OCI-LY3 (cell line): Measurements from ENCODE around the gene VAMP8.

Experiments
- H2AFZ ChIP-seq: fragments of 200-600, 300-600 bp; shearing (Covaris generic); 2 replicates; pipeline ENCODE4 v1.6.0; 2014; ENCODE audit warnings: antibody characterized with exemption, low read depth, low read length
- H3K27ac ChIP-seq: fragments of 200-600, 300-600 bp; sonication (generic); 2 replicates; pipeline ENCODE4 v1.5.1; 2014; ENCODE audit warnings: mild to moderate bottlenecking, low read length, moderate library complexity, mixed read lengths
- H3K27me3 ChIP-seq: fragments of 200-600, 300-600 bp; sonication (generic); 2 replicates; pipeline ENCODE4 v1.6.1; 2014; ENCODE audit warnings: low read depth, low read length, mixed read lengths
- H3K36me3 ChIP-seq: fragments of 200-600, 300-600 bp; sonication (generic); replicated peaks from 2 replicates; pipeline ENCODE3; 2014; ENCODE audit warnings: low read depth, low read length, mixed read lengths
- H3K4me1 ChIP-seq: fragments of 300-600, 200-600 bp; sonication (generic); 2 replicates; pipeline ENCODE4 v1.6.1; 2014; ENCODE audit warnings: low read length, mixed read lengths
- H3K4me2 ChIP-seq: fragments of 200-600, 300-600 bp; sonication (generic); 2 replicates; pipeline ENCODE4 v1.6.1; 2014; ENCODE audit warnings: low read length, mixed read lengths
- H3K4me3 ChIP-seq: fragments of 300-600, 200-600 bp; sonication (generic); 2 replicates; pipeline ENCODE4 v1.5.1; 2014; ENCODE audit warnings: antibody characterized with exemption, mild to moderate bottlenecking, low read length, moderate library complexity
- H3K79me2 ChIP-seq: fragments of 300-600, 200-600 bp; shearing (Covaris generic); 2 replicates; pipeline ENCODE4 v1.6.1; 2014; ENCODE audit warnings: mild to moderate bottlenecking, low read length, mixed read lengths
- H3K9ac ChIP-seq: fragments of 300-600, 200-600 bp; shearing (Covaris generic); 2 replicates; pipeline ENCODE4 v1.6.0; 2014; ENCODE audit warnings: mild to moderate bottlenecking, low read length, moderate library complexity
- H3K9me3 ChIP-seq: fragments of 200-600, 300-600 bp; shearing (Covaris generic); 2 replicates; pipeline ENCODE4 v1.6.1; 2014; ENCODE audit warnings: low read length, mixed read lengths; ENCODE audit not compliant: insufficient read depth
- H4K20me1 ChIP-seq: fragments of 200-600, 300-600 bp; sonication (generic); 2 replicates; pipeline ENCODE4 v1.6.1; 2016; ENCODE audit warnings: low read length, mixed read lengths; ENCODE audit not compliant: insufficient read depth
- CTCF ChIP-seq: fragments of 200-600, 300-600 bp; sonication (generic); IDR thresholded peaks from 2 replicates; pipeline ENCODE4 v1.5.1; 2014; ENCODE audit warnings: antibody characterized with exemption, low read length, low read depth
- EZH2phosphoT487 ChIP-seq: fragments of 200-600 bp; shearing (Covaris generic); IDR thresholded peaks from 2 replicates; pipeline ENCODE4 v1.6.1; 2018; ENCODE audit warnings: antibody characterized with exemption, mixed run types, low read depth

The VAMP8 gene

GRCh38 chr2:85540133-85540648 is 37.2 kb upstream of the VAMP8 start:
- peak overlapping the region; percentile 86 for H3K4me2 ChIP-seq
- H3K79me2 ChIP-seq: peaks cover 67% of the 10 kb centered on the region
- peaks cover 39% of the 10 kb centered on the region for H3K36me3 ChIP-seq
- no peaks in the 10 kb centered on the region for H3K27me3 ChIP-seq
- H3K4me1 ChIP-seq: peaks cover 16% of the 10 kb centered on the region
- H3K9ac ChIP-seq: peak overlapping the region; percentile 100
- peak overlapping the region; percentile 96 for H3K4me3 ChIP-seq
- peaks cover 37% of the 10 kb centered on the region for H4K20me1 ChIP-seq
- TF ChIP-seq EZH2phosphoT487: no peak
- no peak for TF ChIP-seq CTCF
- no peaks in the 10 kb centered on the region for H3K9me3 ChIP-seq
- peak overlapping the region; percentile 86 for H3K27ac ChIP-seq
- no peak overlapping the region for H2AFZ ChIP-seq

DNA sequence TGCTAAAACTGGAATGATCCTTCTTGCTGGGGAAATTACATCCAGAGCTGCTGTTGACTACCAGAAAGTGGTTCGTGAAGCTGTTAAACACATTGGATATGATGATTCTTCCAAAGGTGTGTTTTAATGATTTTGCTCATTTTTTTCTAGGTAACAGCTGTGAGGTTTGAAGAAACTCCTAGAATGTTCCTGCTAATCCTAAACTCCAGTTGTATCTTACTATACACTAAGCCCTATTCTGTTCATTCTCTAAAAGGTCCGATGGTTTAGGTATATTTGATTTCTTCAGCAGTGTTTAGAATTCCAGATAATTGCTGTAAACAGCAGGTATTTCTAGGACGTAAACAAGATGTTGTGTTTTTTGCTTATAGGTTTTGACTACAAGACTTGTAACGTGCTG is 36.1 kb upstream of the VAMP8 start:
- no peak overlapping the region for H3K27ac ChIP-seq
- no peak overlapping the region for H2AFZ ChIP-seq
- peak overlapping the region; percentile 96 for H3K4me3 ChIP-seq
- no peak for TF ChIP-seq CTCF
- TF ChIP-seq EZH2phosphoT487: no peak
- H4K20me1 ChIP-seq: peaks cover 39% of the 10 kb centered on the region
- peaks cover 47% of the 10 kb centered on the region for H3K36me3 ChIP-seq
- 0 out of 2 replicates have a peak overlapping the region, but pooled peaks have one; percentile 100 for H3K9ac ChIP-seq
- H3K9me3 ChIP-seq: no peaks in the 10 kb centered on the region
- peaks cover 67% of the 10 kb centered on the region for H3K79me2 ChIP-seq
- no peaks in the 10 kb centered on the region for H3K27me3 ChIP-seq
- peaks cover 16% of the 10 kb centered on the region for H3K4me1 ChIP-seq
- peak overlapping the region; percentile 86 for H3K4me2 ChIP-seq

DNA sequence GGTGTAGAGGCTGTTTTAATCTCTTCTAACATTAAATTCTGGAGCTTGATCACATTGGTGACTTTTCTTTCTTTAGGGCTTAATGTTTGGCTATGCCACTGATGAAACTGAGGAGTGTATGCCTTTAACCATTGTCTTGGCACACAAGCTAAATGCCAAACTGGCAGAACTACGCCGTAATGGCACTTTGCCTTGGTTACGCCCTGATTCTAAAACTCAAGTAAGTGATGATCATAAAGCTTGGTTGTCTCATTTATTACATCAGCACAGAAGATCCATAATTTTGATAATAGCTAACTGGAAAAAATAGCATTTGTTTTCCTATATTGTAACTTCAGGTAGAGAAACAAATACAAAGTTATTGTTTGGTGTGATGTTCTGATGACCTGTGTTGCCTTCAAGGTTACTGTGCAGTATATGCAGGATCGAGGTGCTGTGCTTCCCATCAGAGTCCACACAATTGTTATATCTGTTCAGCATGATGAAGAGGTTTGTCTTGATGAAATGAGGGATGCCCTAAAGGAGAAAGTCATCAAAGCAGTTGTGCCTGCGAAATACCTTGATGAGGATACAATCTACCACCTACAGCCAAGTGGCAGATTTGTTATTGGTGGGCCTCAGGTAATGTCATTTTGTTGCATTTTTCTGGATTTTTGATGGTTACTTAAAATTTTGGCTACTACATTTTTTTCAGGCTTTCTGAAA is 35.5 kb upstream of the VAMP8 start:
- H4K20me1 ChIP-seq: peaks cover 39% of the 10 kb centered on the region
- peaks cover 64% of the 10 kb centered on the region for H3K79me2 ChIP-seq

More for the DNA sequence above, 35.5 kb upstream of the VAMP8 start:
- peaks cover 16% of the 10 kb centered on the region for H3K4me1 ChIP-seq
- H2AFZ ChIP-seq: no peak overlapping the region
- H3K4me2 ChIP-seq: no peak overlapping the region
- peak overlapping the region; percentile 96; the same call in 1 of the 2 replicates for H3K4me3 ChIP-seq
- no peak for TF ChIP-seq EZH2phosphoT487
- no peak for TF ChIP-seq CTCF
- H3K9me3 ChIP-seq: no peaks in the 10 kb centered on the region
- H3K27me3 ChIP-seq: no peaks in the 10 kb centered on the region
- no peak overlapping the region for H3K27ac ChIP-seq
- peaks cover 45% of the 10 kb centered on the region for H3K36me3 ChIP-seq
- H3K9ac ChIP-seq: no peak overlapping the region
